Measurements from ENCODE around the gene MTCL1. TPM values are rescaled to one million over a fixed set of nuclear protein-coding genes. Genes with fewer than 3 reads are reported as not detected.

Gene MTCL1
- total and polyA plus RNA-seq, 10 of the 15 experiments (the other 5 are each of a cell fraction or from before 2014, with no cell fraction given) = 0.03 to 0.36 (median 0.13) TPM; not detected in 4

GRCh38 chr18:8776013-8776943, 70.9 kb downstream of the MTCL1 start:
- Histone ChIP-seq H3K27me3 (replicated peaks in 1 of 2; ENCODE audit: control insufficient read depth in 2 of 2, insufficient read depth in 2 of 2, low read length in 1 of 2) (peaks cover 2 to 3% of the 10 kb centered on the region in 2 experiments), H3K79me2 (ENCODE audit: control insufficient read depth, insufficient read depth, low read length) (no peaks in the 10 kb centered on the region), H3K4me2 (ENCODE audit: control insufficient read depth, insufficient read depth) (no peak overlapping the region), H3K36me3 (ENCODE audit: control insufficient read depth in 2 of 2, insufficient read depth in 2 of 2, low read length in 1 of 2) (no peaks in the 10 kb centered on the region), H2AFZ (ENCODE audit: control insufficient read depth, low read depth, low read length) (no peak overlapping the region), H3K27ac (ENCODE audit: control insufficient read depth, insufficient read depth) (no peak overlapping the region), H3K9ac (ENCODE audit: control insufficient read depth, insufficient read depth, low read length) (no peak overlapping the region), H4K20me1 (ENCODE audit: control insufficient read depth, insufficient read depth) (no peaks in the 10 kb centered on the region), H3K4me3 (no peak overlapping the region), H3K4me1 (ENCODE audit: control insufficient read depth, insufficient read depth, low read length) (no peaks in the 10 kb centered on the region), H3K9me3 (replicated peaks; ENCODE audit: control insufficient read depth, insufficient read depth, low read length) (no peaks in the 10 kb centered on the region)
- 46% methylated on average over 10 of the region's 10 CpGs for WGBS (ENCODE audit: insufficient coverage, insufficient replicate concordance, low lambda C conversion rate, missing lambda C conversion rate)
- ChIA-PET RAD21 (ENCODE audit: unreplicated experiment) (no interaction called here), SMC1A (ENCODE audit: uncharacterized antibody, unreplicated experiment) (interaction anchor here (1.3 kb wide), 1 partner anchor 10 kb away, joined by 3 read pairs; no protein-coding TSS in a partner anchor), CTCF (no interaction called here), POLR2A (no interaction called here)
- no peak for TF ChIP-seq PBX3 (IDR thresholded peaks at IDR 0.05; ENCODE audit: insufficient replicate concordance, low read depth, low read length)
- TF ChIP-seq RBBP5 (conservative IDR thresholded peaks at IDR 0.05) = no peak
- TF ChIP-seq E2F4 (IDR thresholded peaks at IDR 0.05; ENCODE audit: low read depth, low read length) = no peak
- no peak for TF ChIP-seq MLLT1 (IDR thresholded peaks at IDR 0.05)
- TF ChIP-seq HDGF (IDR thresholded peaks at IDR 0.05) = no peak
- no peak for TF ChIP-seq IKZF1 (conservative IDR thresholded peaks at IDR 0.05)
- no peak for TF ChIP-seq MXI1 (IDR thresholded peaks at IDR 0.05; ENCODE audit: low read depth, low read length)
- no peak for TF ChIP-seq NR2C1 (IDR thresholded peaks at IDR 0.05)
- no peak for TF ChIP-seq ZNF592 (IDR thresholded peaks at IDR 0.05)
- no peak for TF ChIP-seq NFYA (IDR thresholded peaks at IDR 0.05; ENCODE audit: borderline replicate concordance, low read depth, low read length)
- no peak for TF ChIP-seq CREM (IDR thresholded peaks at IDR 0.05; ENCODE audit: low read depth)
- no peak for TF ChIP-seq HDAC2 (IDR thresholded peaks at IDR 0.05)
- no peak for TF ChIP-seq CBX3 (IDR thresholded peaks at IDR 0.05; ENCODE audit: borderline replicate concordance, low read depth)
- TF ChIP-seq HDAC6 (IDR thresholded peaks at IDR 0.05; ENCODE audit: unreplicated experiment) = no peak
- no peak for TF ChIP-seq KLF5 (IDR thresholded peaks at IDR 0.05; ENCODE audit: partially characterized antibody)
- TF ChIP-seq STAT1 (conservative IDR thresholded peaks at IDR 0.05) = no peak
- no peak for TF ChIP-seq TAF1 (IDR thresholded peaks at IDR 0.05; ENCODE audit: borderline replicate concordance, low read depth, low read length)
- DNase-seq (ENCODE audit: low read depth, low spot score) = no peak
- in situ Hi-C loops (cut with MboI) = no loop called here
- FAIRE-seq = no peak
- BruUV-seq (replicated peaks) = no TSS peak
- intact Hi-C loops (cut with micrococcal nuclease; ENCODE audit: unreplicated experiment) = no loop called here
- no peak for ATAC-seq

Data from GM12878 (cell line).